Lower leg skin (tissue), 4 donors: Measurements from ENCODE around the gene IFT57. TPM values are rescaled to one million over a fixed set of nuclear protein-coding genes. Genes with fewer than 3 reads are reported as not detected.

Source experiments
- DNase-seq, 2 donors: peaks; one replicate each; pipeline ENCODE4 v3.0.0-alpha.2; 2019; ENCODE audit warnings: low spot score in 2 of 2
- H3K4me3 ChIP-seq: fragments of 200-600 bp; sonication (generic); 2 replicates; pipeline ENCODE4 v1.5.1; 2017; ENCODE audit warnings: mild to moderate bottlenecking, low read depth; ENCODE audit not compliant: poor library complexity, severe bottlenecking
- CTCF ChIP-seq, 3 donors: fragments of 450-650 bp; IDR thresholded peaks; one replicate each; pipeline ENCODE4 v1.5.1; 2016; ENCODE audit warnings: antibody characterized with exemption in 3 of 3, mild to moderate bottlenecking in 3 of 3, moderate library complexity in 2 of 3
- POLR2A ChIP-seq, 2 donors: fragments of 450-650 bp; IDR thresholded peaks; one replicate each; pipeline ENCODE4 v1.6.1; 2016 to 2017; ENCODE audit warnings: antibody characterized with exemption in 2 of 2, mild to moderate bottlenecking in 1 of 2, moderate library complexity in 1 of 2
- WGBS, 2 donors: methylation state at CpG; one replicate each; pipeline ENCODE4 v1.1.5; 2018; 5-methylcytosine and 5-hydroxymethylcytosine counted together
- intact Hi-C: fragments of 100-400 bp; cut with DNase I; formaldehyde crosslinking; loops from one replicate; pipeline ENCODE4 v1.15.0; 2023; ENCODE audit warnings: low total_unique reads
- total RNA-seq, 4 donors: library from RNA; depleted of rRNA; stranded (reverse); fragments of >200 nt; gene quantifications; one replicate each; pipeline ENCODE4 v1.1.0, GENCODE V29; 2016

The IFT57 gene
- total RNA-seq, 4 donors from 2014 or later: 22.4 to 35.8 (median 28.1) TPM

GRCh38 chr3:108177536-108177935 is 44.7 kb downstream of the IFT57 start:
- no peak for DNase-seq
- TF ChIP-seq POLR2A (IDR thresholded peaks at IDR 0.05) (no peak), CTCF (IDR thresholded peaks at IDR 0.05) (no peak)
- intact Hi-C loops: no loop called here
- H3K4me3 ChIP-seq: no peak overlapping the region
- 85 to 89% methylated on average over 2 of the region's 2 CpGs for WGBS, 2 donors

- WGBS, 2 donors: 95 to 98% methylated on average over 1 of the region's 1 CpG
- TF ChIP-seq POLR2A (IDR thresholded peaks at IDR 0.05) (no peak), CTCF (IDR thresholded peaks at IDR 0.05) (no peak)
- intact Hi-C loops: no loop called here
- H3K4me3 ChIP-seq: no peak overlapping the region
- no peak for DNase-seq
Observed at GRCh38 chr3:108175352-108175751, 46.9 kb downstream of the IFT57 start.

- intact Hi-C loops: no loop called here
- no peak for DNase-seq
- no peak overlapping the region for H3K4me3 ChIP-seq
- WGBS, 2 donors: 89 to 97% methylated on average over 2 of the region's 2 CpGs
- TF ChIP-seq POLR2A (IDR thresholded peaks at IDR 0.05) (no peak), CTCF (IDR thresholded peaks at IDR 0.05) (no peak)
Observed at GRCh38 chr3:108171106-108171505, 51.1 kb downstream of the IFT57 start.

- DNase-seq: no peak
- intact Hi-C loops: no loop called here
- H3K4me3 ChIP-seq: no peak overlapping the region
- TF ChIP-seq CTCF (IDR thresholded peaks at IDR 0.05) (no peak), POLR2A (IDR thresholded peaks at IDR 0.05) (no peak)
Observed at GRCh38 chr3:108164391-108164790, 57.8 kb downstream of the IFT57 start.

- DNase-seq: no peak
- TF ChIP-seq POLR2A (IDR thresholded peaks at IDR 0.05) (no peak), CTCF (IDR thresholded peaks at IDR 0.05) (no peak)
- H3K4me3 ChIP-seq: no peak overlapping the region
- intact Hi-C loops: no loop called here
- WGBS, 2 donors: 67% methylated on average over 1 of the region's 1 CpG
Observed at GRCh38 chr3:108159865-108160264, 62.4 kb downstream of the IFT57 start.

GRCh38 chr3:108159105-108159504 is 63.1 kb downstream of the IFT57 start:
- no peak overlapping the region for H3K4me3 ChIP-seq
- TF ChIP-seq POLR2A (IDR thresholded peaks at IDR 0.05) (no peak), CTCF (IDR thresholded peaks at IDR 0.05) (no peak)
- DNase-seq: no peak
- 92 to 97% methylated on average over 7 of the region's 7 CpGs for WGBS, 2 donors
- intact Hi-C loops: no loop called here
